Fibroblast of lung (primary cell): ENCODE results near the gene KCNG2. TPM values are rescaled to one million over a fixed set of nuclear protein-coding genes. Genes with fewer than 3 reads are reported as not detected.

ENCODE experiments used
- DNase-seq, 2 donors: peaks; one replicate each; pipeline versions ENCODE4 v3.0.0 to v3.0.0-alpha.2; 2010; ENCODE audit warnings: low read depth in 2 of 2
- H2AFZ ChIP-seq: 2 replicates; pipeline ENCODE4 v1.5.1; 2012; ENCODE audit warnings: low read length, control low read depth, inconsistent platforms
- H3K27ac ChIP-seq: 2 replicates; pipeline ENCODE4 v1.5.1; 2011; ENCODE audit warnings: low read length, control low read depth; ENCODE audit not compliant: insufficient read depth
- H3K27me3 ChIP-seq: 2 replicates; pipeline ENCODE4 v1.5.1; 2011; ENCODE audit warnings: mild to moderate bottlenecking, low read length; ENCODE audit not compliant: control insufficient read depth, insufficient read depth
- H3K36me3 ChIP-seq: 2 replicates; pipeline ENCODE4 v1.5.1; 2011; ENCODE audit warnings: low read length; ENCODE audit not compliant: control insufficient read depth, insufficient read depth
- H3K4me1 ChIP-seq: 2 replicates; pipeline ENCODE4 v1.5.1; 2011; ENCODE audit warnings: low read length; ENCODE audit not compliant: control insufficient read depth, insufficient read depth; ENCODE audit errors: extremely low read depth
- H3K4me2 ChIP-seq: 2 replicates; pipeline ENCODE4 v1.5.1; 2011; ENCODE audit warnings: low read length, control low read depth; ENCODE audit not compliant: insufficient read depth; ENCODE audit errors: extremely low read depth
- H3K4me3 ChIP-seq, 4 experiments: fragments of 200-600 bp in 1 of 4; sonication (generic) in 1 of 4; replicated peaks in 1 of 4; 2 replicates each; pipeline ENCODE4 v1.5.1; 2011 to 2016; ENCODE audit warnings: low read length in 4 of 4, low read depth in 3 of 4, mild to moderate bottlenecking in 3 of 4, control low read depth in 2 of 4, inconsistent platforms in 1 of 4, mixed read lengths in 1 of 4; ENCODE audit not compliant: insufficient read depth in 1 of 4; ENCODE audit errors: control extremely low read depth in 1 of 4
- H3K79me2 ChIP-seq: 2 replicates; pipeline ENCODE4 v1.5.1; 2012; ENCODE audit warnings: mild to moderate bottlenecking, low read length, inconsistent platforms; ENCODE audit not compliant: control insufficient read depth, insufficient read depth
- H3K9ac ChIP-seq: 2 replicates; pipeline ENCODE4 v1.5.1; 2011; ENCODE audit warnings: mild to moderate bottlenecking, low read length, control low read depth; ENCODE audit not compliant: insufficient read depth
- H3K9me3 ChIP-seq: 2 replicates; pipeline ENCODE4 v1.5.1; 2012; ENCODE audit warnings: low read depth, low read length; ENCODE audit not compliant: control insufficient read depth, insufficient read depth
- H4K20me1 ChIP-seq: 2 replicates; pipeline ENCODE4 v1.5.1; 2011; ENCODE audit warnings: low read length; ENCODE audit not compliant: control insufficient read depth, insufficient read depth; ENCODE audit errors: extremely low read depth
- EZH2 ChIP-seq: IDR thresholded peaks from 2 replicates; pipeline ENCODE4 v1.5.1; 2012; ENCODE audit warnings: low read length, control low read depth, mild to moderate bottlenecking; ENCODE audit errors: missing control alignments
- polyA plus RNA-seq, 2 donors: library from polyadenylated mRNA; depleted of rRNA in 1 of 2; stranded (reverse) in 1 of 2; unstranded in 1 of 2; fragments of >200 nt; gene quantifications; 2 replicates each; pipeline ENCODE4 v1.2.1, GENCODE V29; 2011 to 2012; ENCODE audit warnings: missing spikeins in 1 of 2
- total RNA-seq: library from RNA; depleted of rRNA; stranded (reverse); fragments of >200 nt; gene quantifications from 2 replicates; pipeline ENCODE4 v1.2.1, GENCODE V29; 2014
- TF ChIP-seq, protein P1 (sequence below), 2 donors: IDR thresholded peaks in 1 of 2; conservative IDR thresholded peaks in 1 of 2; 1 replicate in 1 of 2; 2 replicates in 1 of 2; pipeline ENCODE4 v1.5.1; 2011 to 2012; ENCODE audit warnings: low read length in 2 of 2, control low read depth in 1 of 2, inconsistent platforms in 1 of 2, low read depth in 1 of 2, mild to moderate bottlenecking in 1 of 2

KCNG2 gene
- total and polyA plus RNA-seq, 2 donors (not counting 1 experiment from before 2014, with no cell fraction given): 0.42 to 10.1 TPM

DNA sequence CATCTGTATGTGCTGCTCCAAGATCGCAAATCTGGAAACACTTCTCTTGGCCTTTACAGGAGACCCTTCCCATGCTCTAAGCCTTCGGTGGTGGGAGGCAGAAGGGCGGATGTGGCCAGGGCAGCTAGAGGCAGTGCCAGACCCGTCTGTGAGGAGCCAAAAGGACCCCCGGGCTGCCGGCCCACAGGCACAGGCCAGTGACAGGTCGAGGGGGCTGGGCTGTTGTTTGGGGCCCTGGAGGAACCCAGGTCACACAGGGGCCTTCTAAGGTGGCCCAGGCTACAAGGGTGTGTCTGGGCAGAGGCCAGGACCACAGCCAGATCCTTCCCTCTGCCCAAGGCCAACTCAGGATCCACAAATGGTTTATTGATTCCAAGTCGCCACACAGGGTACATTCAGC lies 104.3 kb downstream of the KCNG2 start:
- Histone ChIP-seq H2AFZ (no peak overlapping the region), H4K20me1 (no peaks in the 10 kb centered on the region), H3K79me2 (no peaks in the 10 kb centered on the region), H3K36me3 (peaks cover 2% of the 10 kb centered on the region), H3K9me3 (peaks cover 3% of the 10 kb centered on the region), H3K27ac (no peak overlapping the region), H3K4me2 (no peak overlapping the region), H3K4me1 (no peaks in the 10 kb centered on the region), H3K9ac (no peak overlapping the region), H3K4me3 (no peak overlapping the region), H3K27me3 (no peaks in the 10 kb centered on the region)
- no peak for DNase-seq
- TF ChIP-seq, protein P1, sequence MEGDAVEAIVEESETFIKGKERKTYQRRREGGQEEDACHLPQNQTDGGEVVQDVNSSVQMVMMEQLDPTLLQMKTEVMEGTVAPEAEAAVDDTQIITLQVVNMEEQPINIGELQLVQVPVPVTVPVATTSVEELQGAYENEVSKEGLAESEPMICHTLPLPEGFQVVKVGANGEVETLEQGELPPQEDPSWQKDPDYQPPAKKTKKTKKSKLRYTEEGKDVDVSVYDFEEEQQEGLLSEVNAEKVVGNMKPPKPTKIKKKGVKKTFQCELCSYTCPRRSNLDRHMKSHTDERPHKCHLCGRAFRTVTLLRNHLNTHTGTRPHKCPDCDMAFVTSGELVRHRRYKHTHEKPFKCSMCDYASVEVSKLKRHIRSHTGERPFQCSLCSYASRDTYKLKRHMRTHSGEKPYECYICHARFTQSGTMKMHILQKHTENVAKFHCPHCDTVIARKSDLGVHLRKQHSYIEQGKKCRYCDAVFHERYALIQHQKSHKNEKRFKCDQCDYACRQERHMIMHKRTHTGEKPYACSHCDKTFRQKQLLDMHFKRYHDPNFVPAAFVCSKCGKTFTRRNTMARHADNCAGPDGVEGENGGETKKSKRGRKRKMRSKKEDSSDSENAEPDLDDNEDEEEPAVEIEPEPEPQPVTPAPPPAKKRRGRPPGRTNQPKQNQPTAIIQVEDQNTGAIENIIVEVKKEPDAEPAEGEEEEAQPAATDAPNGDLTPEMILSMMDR (conservative IDR thresholded peaks at IDR 0.05 in 1 of 2, IDR thresholded peaks at IDR 0.05 in 1 of 2; ENCODE audit: low read depth in 1 of 2, low read length in 2 of 2): no peak
- no peak for TF ChIP-seq EZH2

DNA sequence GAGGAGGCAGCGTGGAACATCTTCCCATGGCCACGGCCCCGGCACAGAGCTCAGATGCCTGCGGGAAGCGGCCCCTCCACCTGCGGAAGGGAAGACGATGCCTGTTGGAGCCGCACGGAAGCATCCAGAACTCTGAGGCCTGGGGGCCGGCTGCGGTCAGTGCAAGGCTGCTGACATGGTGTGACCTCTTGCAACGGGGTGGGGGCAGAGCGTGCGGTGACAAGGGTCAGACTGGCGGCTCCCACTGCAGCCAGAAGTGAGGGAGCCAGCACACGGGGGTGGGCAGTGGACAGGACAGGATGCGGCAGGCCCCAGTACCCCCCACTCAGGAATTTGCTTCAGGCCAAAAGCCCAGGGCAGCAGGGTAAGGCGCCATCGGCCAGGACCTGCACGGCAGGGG lies 104.9 kb downstream of the KCNG2 start:
- DNase-seq: no peak
- no peak overlapping the region for H3K27ac ChIP-seq
- no peak overlapping the region for H3K4me3 ChIP-seq
- no peaks in the 10 kb centered on the region for H3K4me1 ChIP-seq
- H3K79me2 ChIP-seq: no peaks in the 10 kb centered on the region
- H2AFZ ChIP-seq: no peak overlapping the region
- H3K4me2 ChIP-seq: no peak overlapping the region
- no peak for TF ChIP-seq EZH2
- TF ChIP-seq, protein P1 (conservative IDR thresholded peaks at IDR 0.05 in 1 of 2, IDR thresholded peaks at IDR 0.05 in 1 of 2; ENCODE audit: low read depth in 1 of 2, low read length in 2 of 2): no peak
- no peaks in the 10 kb centered on the region for H3K27me3 ChIP-seq
- peaks cover 3% of the 10 kb centered on the region for H3K9me3 ChIP-seq
- H3K36me3 ChIP-seq: peaks cover 2% of the 10 kb centered on the region
- no peak overlapping the region for H3K9ac ChIP-seq
- no peaks in the 10 kb centered on the region for H4K20me1 ChIP-seq

DNA sequence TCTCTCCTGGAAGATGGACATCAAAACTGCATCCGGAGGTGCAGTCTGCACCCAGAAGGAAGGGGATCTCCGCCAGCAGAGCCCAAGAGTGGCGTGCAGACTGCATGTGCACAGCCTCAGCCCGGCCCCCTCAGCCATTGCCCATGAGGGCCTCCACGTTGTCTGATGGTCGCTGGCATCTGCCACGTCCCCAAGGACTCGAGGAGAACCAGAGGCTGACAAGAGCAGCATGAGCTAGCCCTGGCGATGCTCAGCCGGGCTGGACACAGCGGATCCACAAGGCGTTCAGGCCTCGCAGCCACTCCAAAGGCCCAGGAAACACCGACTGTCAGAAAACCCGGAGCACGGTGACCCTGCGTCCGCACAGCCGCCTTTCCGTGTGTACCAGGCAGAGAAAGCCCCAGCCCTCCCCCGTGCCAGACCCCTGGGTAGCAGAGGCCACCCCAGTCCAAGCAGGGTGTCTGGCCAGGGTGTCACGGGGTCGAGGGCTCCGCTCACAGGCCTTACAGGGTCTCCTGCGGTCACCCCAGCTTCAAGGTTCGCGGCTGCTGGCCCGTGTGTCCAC lies 105.4 kb downstream of the KCNG2 start:
- TF ChIP-seq, protein P1 (conservative IDR thresholded peaks at IDR 0.05 in 1 of 2, IDR thresholded peaks at IDR 0.05 in 1 of 2; ENCODE audit: low read depth in 1 of 2, low read length in 2 of 2): no peak
- no peak for TF ChIP-seq EZH2

More for the DNA sequence above, 105.4 kb downstream of the KCNG2 start:
- Histone ChIP-seq H3K4me3 (no peak overlapping the region), H3K79me2 (no peaks in the 10 kb centered on the region), H3K9me3 (peaks cover 3% of the 10 kb centered on the region), H3K36me3 (peaks cover 2% of the 10 kb centered on the region), H2AFZ (no peak overlapping the region), H3K27ac (no peak overlapping the region), H3K4me2 (no peak overlapping the region), H3K4me1 (no peaks in the 10 kb centered on the region), H3K9ac (no peak overlapping the region), H4K20me1 (no peaks in the 10 kb centered on the region), H3K27me3 (no peaks in the 10 kb centered on the region)
- no peak for DNase-seq
